Nephron (organoid): ENCODE data around the gene CWC27.

Experiments used
- H3K27ac Mint-ChIP-seq, 3 experiments: 2 replicates each; pipeline ENCODE4 v1.8.0; 2020; ENCODE audit warnings: mixed read lengths in 3 of 3, mild to moderate bottlenecking in 2 of 3, moderate library complexity in 1 of 3
- H3K27me3 Mint-ChIP-seq: 2 replicates; pipeline ENCODE4 v1.8.0; 2021; ENCODE audit warnings: low read depth, mild to moderate bottlenecking, moderate library complexity, mixed read lengths
- H3K36me3 Mint-ChIP-seq: 2 replicates; pipeline ENCODE4 v1.8.0; 2020; ENCODE audit warnings: low read depth, mixed read lengths
- H3K4me1 Mint-ChIP-seq: 2 replicates; pipeline ENCODE4 v1.8.0; 2020; ENCODE audit warnings: mixed read lengths
- H3K4me3 Mint-ChIP-seq, 3 experiments: 2 replicates each; pipeline ENCODE4 v1.8.0; 2020; ENCODE audit warnings: mild to moderate bottlenecking in 3 of 3, mixed read lengths in 3 of 3, moderate library complexity in 2 of 3
- H3K9me3 Mint-ChIP-seq: 2 replicates; pipeline ENCODE4 v1.8.0; 2020; ENCODE audit warnings: mixed read lengths
- CTCF ChIP-seq, 3 experiments: fragments of 200-600 bp; sonication (generic); IDR thresholded peaks; one replicate each; pipeline ENCODE4 v1.5.0; 2021; ENCODE audit warnings: antibody characterized with exemption in 3 of 3; ENCODE audit not compliant: unreplicated experiment in 3 of 3

The CWC27 gene

GRCh38 chr5:65034029-65034812 is 265.5 kb downstream of the CWC27 start:
- H3K36me3 Mint-ChIP-seq: no peaks in the 10 kb centered on the region
- H3K27ac Mint-ChIP-seq: peak overlapping the region; percentile 92 to 93 (median 92)
- peaks cover 32% of the 10 kb centered on the region for H3K4me1 Mint-ChIP-seq
- peak overlapping the region; percentile 69 to 79 (median 76) for H3K4me3 Mint-ChIP-seq
- peaks cover 3% of the 10 kb centered on the region for H3K27me3 Mint-ChIP-seq
- no peak for TF ChIP-seq CTCF (IDR thresholded peaks at IDR 0.05; ENCODE audit: unreplicated experiment in 3 of 3)
- H3K9me3 Mint-ChIP-seq: no peaks in the 10 kb centered on the region

DNA sequence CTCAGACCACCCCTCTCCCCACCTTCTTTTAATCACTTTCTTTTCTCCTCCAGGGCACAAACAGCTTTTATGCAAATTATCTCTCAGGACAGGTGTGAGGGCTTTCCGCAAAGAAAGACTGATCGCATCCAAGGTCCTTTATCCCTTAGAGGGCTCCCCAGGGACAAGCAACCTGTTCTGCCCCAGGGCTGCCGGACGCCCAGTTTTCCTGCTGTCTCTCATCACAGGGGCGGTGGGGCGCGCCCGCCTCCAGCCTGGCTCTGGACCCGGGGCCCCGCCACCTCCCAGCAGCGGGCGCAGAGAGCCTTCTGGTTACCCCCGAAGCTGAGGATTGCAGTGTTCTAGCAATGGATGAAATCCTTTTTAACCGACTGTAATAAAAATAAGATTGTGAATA is 266.1 kb downstream of the CWC27 start:
- Mint-ChIP-seq H3K36me3 (no peaks in the 10 kb centered on the region), H3K9me3 (no peaks in the 10 kb centered on the region), H3K4me1 (peaks cover 31% of the 10 kb centered on the region), H3K27ac (peak overlapping the region; percentile 93 to 95 (median 93)), H3K4me3 (peak overlapping the region; percentile 76 to 87 (median 79)), H3K27me3 (peaks cover 3% of the 10 kb centered on the region)
- no peak for TF ChIP-seq CTCF (IDR thresholded peaks at IDR 0.05; ENCODE audit: unreplicated experiment in 3 of 3)

- Mint-ChIP-seq H3K4me3 (peak overlapping the region; percentile 79 to 91 (median 87)), H3K4me1 (peaks cover 24% of the 10 kb centered on the region), H3K27me3 (peaks cover 3% of the 10 kb centered on the region), H3K27ac (peak overlapping the region; percentile 93 to 95 (median 93)), H3K9me3 (no peaks in the 10 kb centered on the region), H3K36me3 (no peaks in the 10 kb centered on the region)
- TF ChIP-seq CTCF (IDR thresholded peaks at IDR 0.05; ENCODE audit: unreplicated experiment in 3 of 3): no peak
Observed at GRCh38 chr5:65035211-65036206, 266.8 kb downstream of the CWC27 start.

DNA sequence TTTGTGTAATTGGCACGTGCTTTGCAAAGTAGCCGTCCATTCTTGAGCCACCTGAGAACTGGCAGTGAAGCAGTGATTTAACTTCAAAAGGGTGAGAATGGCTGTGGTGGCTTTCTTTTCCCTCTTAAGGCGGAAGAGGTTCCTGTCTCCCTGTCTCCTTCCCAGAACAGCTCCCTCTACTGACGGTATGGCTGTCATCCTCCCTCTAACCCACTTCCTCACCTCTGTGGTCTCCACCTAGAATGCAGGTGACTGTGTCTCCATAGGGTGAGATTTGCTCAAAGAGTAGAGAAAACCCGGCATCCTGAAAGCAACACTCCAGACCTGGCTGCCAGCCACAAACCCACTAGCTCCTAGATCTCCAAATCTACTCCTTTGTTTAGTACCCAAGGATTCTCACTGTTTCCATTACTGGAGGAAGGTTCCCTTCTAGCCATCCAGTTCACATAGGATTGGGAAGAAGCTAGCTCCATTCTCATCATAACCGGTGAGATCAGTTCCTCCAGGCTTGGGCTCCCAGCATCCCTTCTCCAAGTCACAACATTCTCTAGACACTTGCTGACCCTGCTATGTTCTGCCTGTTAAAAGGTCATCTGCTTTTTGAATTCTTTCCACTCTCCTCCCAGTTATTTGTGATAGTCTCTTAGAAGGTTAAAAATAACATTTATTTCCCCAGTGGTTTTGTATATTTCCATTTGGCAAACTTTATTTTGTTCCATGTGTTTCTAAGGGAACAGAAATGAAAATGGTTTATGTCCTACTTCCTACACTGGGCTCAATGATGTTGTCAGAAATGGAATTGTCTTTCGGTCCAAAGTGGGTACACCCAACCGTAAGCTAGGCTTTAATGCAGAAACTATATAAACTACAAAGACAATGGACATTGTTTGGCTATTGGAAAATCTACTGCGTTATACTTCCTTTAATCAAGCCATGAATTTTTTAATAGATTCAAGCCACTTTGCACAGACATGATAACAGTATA is 269.4 kb downstream of the CWC27 start:
- peaks cover 21% of the 10 kb centered on the region for H3K4me1 Mint-ChIP-seq
- H3K9me3 Mint-ChIP-seq: no peaks in the 10 kb centered on the region
- peaks cover 3% of the 10 kb centered on the region for H3K27me3 Mint-ChIP-seq
- TF ChIP-seq CTCF (IDR thresholded peaks at IDR 0.05; ENCODE audit: unreplicated experiment in 3 of 3): peak in 2 of 3 experiments; percentile 11 to 41
- H3K4me3 Mint-ChIP-seq: peak overlapping the region; percentile 40 to 61 (median 44)
- peak overlapping the region; percentile 55 to 93 (median 86) for H3K27ac Mint-ChIP-seq
- no peaks in the 10 kb centered on the region for H3K36me3 Mint-ChIP-seq
